HG02852 (cell line): ENCODE data around the gene CFAP57.
"Not testable (repeated sequence)": the region's sequence is repeated elsewhere in the genome, so short reads cannot be mapped to it uniquely, and the experiment has no call there.

Experiments
- ATAC-seq: cut with Tn5 transposase; IDR thresholded peaks from one replicate; pipeline ENCODE4 v1.9.1; 2021; ENCODE audit warnings: mild to moderate bottlenecking, moderate library complexity; ENCODE audit not compliant: unreplicated experiment

Gene CFAP57

DNA sequence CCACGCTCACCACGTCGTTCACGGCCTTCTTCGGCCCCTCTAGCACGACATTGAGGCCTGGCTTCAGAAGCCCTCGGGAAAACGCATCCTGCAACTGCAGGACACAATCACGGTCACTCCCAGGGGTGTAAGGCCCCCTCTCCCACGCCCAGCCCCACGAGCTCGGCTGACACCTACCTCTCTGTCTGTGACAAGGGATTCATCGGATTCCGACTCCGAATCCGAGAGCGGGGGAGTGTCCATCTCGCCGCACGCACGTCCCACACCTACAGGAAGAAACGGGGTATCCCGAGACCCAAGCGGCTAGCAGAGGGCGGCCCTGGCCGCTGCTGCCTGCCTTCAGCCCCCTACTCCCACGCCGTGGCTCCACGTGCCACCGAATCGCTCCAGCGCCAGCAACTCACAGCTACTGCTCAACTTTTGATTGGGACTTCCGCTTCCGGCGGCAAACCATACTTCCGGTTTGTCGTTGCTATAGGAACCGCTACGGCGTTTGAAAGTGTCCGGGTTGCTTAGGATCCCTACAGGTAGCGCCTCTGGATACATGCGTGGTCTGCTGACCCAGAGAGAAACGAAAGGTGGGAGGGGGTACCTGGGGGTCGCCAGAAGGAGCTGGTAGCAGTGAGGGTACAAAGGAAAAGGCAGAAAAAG is at the start of gene CFAP57, which contains the start of gene EBNA1BP2:
CFAP57 (plus strand) TSS at position 455 of the 651 bp plus-strand sequence. CDS start 424 bp downstream, outside the sequence.
EBNA1BP2 (minus strand) TSS at position 415 of the 651 bp plus-strand sequence; CDS start at position 243, 172 bp downstream.
- peak; percentile 95 for ATAC-seq

DNA sequence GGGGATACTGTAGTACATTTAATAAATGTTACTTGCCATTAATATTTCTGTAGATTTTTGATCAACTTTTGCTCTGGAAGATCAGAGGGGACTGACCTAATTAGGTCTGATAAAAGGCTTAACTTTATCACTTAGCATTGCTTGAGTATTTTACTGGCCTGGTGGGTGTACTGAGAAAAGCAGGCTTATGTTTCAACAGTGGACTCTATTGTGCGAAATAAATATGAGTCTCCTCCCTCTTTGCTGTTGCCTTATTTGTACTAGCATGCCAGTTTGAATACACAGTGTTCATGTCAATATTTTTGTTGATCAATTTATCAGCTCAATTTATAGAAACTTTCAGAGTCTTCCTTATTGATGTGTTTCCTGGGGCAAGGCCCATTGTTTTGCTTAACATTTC is 49.1 kb upstream of the CFAP57 start:
- no peak for ATAC-seq

DNA sequence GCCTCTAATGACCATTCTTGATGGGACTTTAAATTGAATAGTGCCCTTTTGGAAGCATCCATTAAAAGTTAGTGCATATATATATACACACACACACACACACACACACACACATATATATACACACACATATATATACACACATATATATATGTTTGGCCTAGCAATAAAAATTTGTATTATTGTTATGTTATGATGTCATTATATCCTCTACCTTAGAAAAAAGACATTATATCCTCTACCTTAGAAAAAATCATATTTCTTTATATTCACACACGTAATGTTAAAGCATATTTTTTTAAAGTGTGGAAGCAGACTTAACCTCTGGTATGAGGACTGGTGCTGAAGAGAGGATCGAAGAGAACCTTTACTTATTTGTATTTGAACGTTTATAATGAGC is 43.3 kb upstream of the CFAP57 start:
- no peak for ATAC-seq

DNA sequence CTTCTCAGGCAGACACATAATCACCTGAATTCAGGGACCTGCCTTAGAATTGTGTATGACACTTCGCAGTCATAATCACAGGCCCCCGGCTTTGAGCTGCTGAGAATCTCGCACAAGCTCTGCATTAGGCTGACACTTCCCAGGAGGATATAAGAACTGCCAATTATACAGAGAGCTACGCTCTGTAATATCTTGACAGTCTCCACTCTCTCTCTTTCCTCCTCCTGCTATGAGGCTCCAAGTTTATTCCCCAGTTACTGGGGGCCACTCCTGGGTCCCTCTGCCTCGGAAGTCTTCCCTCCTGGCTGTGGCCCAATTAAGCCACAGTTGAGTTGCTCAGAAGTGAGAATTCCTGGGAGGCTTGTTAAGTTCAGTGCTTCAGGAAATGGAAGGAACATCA is 42.7 kb upstream of the CFAP57 start:
- ATAC-seq, result no peak

DNA sequence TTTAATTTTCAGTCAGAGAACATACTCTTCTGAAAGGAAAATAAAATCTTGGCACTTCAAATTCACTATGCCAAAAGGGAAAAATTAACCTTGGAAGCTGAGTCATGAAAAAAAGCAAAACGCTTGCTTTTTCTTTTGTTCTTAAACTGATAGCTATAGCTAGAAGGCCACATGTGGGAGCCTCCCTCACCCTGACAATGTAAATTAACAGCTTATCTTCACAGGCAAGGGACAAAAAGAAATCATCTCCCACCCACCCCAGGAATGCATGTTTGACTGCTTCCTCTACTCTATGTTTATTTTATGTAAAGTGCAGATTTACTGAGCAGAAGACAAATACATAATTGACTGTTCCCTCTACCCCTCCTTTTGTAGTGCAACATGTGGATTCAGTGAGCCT is 38.1 kb upstream of the CFAP57 start:
- ATAC-seq, result no peak

DNA sequence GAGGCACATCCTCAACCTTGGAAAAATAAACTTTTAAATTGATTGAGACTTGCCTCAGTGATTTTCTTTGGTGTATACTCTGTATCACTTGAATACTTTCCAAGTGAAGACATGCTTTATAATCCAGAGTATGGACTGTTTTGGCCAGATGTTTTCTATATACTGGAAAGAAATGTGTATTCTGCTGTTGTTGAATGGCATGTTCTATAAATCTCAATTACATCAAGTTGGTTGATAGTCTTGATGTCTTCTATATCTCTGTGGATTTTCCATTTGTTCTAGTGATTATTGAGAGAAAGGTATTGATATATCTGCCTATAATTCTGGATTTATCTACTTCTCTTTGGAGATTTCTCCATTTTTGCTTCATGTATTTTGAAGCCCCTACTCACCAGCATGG is 37.5 kb upstream of the CFAP57 start:
- no peak for ATAC-seq

DNA sequence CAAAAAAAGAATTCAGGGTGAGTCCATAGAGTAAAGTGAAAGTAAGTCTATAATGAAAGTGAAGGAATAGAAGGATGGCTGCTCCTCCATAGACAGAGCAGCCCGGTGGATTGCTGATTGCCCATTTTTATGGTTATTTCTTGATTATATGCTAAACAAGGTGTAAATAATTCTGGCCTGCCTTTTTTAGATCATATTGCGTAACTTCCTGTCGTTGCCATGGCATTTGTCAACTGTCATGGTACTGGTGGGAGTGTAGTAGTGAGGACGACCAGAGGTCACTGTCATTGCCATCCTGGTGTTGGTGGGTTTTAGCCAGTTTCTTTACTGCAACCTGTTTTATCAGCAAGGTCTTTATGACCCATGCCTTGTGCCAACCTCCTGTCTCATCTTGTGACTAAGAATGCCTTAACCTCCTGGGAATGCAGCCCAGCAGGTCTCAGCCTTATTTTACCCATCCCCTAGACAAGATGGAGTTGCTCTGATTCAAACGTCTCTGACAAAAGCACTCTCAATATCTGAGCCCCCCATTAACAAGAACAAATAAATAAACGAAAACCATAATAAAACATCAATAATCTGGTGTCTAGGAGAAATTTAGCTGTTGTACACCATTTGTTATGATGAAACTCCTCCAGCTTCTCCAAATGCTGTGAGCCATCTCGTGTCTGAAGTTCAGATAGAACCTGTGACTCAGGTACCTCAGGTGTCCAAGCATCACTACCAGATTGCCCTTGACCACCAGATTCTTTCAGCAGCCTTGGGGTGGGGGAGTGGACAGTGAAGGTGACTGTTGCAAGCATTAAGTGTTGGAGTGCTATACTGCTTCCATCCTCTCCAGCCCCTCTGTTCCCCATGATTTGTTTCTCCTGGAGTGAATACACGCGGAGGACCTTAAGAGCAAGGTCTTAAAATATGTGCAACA is 36.0 kb upstream of the CFAP57 start:
- ATAC-seq, result no peak

DNA sequence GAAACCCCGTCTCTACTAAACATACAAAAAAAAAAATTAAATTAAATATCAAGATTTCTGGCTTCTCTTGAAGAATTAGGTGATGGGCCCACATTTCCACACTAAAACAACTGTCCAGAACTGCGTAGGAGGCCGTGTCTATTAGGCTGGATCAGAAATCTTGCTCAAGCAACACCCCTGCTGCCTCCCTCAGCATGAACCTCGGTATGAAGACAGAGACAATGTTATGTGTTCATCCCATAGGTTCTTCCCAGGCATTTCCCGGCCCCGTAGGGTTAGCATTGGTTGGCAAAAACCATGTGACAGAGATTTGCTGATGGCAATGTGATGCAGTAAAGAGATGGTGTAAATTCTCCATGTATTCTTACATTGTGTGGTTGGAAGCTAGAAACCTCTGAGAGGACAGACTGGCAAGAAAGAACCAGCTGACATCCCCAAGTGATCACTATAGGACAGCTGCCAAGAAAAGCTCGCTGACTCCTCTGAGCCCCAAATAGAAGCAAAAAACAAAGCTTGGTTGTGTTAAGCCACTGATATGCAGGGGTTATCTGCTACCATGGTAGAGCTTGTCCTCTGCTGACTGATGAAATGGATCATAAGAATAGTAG is 34.6 kb upstream of the CFAP57 start:
- ATAC-seq, result no peak

DNA sequence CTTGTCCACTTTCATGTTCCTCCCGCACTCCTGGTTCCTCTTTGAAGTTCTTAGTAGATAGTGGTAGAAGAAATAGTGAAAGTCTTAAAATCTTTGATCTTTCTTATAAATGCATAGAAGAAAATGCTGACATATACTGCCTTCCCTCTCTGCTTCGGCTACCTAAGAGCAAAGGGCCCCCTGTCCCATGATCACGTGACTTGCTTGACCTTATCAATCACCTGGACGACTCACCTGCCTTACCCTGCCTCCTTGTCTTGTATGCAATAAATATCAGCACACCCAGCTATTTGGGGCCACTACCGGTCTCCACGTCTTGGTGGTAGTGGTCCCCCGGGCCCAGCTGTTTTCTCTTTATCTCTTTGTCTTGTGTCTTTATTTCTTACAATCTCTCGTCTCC is 32.8 kb upstream of the CFAP57 start:
- ATAC-seq, result not testable (repeated sequence)

DNA sequence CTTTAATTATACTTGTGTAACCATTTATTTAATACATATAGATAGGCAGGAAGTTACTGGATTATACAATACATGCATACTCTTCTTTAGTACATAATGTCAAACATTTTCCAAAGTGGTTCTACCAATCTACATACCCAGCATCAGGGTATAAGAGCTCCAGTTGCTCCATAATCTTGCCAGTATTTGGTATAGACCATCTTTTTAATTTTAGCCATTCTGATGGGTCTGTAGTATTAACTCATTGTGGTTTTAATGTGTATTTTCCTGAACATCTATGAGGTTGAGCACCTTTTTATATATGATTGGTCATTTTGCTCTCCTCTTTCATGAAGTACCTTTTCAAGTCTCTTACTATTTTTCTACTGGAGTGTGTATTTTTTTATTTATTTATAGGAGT is 32.1 kb upstream of the CFAP57 start:
- no peak for ATAC-seq

DNA sequence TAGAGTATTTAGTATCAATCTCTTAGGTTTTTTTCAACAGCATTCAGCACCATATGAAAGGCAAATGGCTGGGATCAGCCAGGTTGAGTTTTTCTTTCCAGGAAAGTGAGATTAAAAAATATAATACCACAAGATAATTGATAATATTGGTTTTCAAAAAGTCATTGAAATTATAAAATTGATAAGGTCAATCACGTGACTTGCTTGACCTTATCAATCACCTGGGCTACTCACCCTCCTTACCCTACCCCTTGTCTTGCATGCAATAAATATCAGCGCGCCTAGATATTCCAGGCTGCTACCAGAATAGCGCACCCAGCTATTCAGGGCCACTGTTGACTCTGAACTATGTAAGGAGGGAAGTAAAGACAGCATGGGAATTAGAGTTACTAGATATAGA is 31.5 kb upstream of the CFAP57 start:
- no peak for ATAC-seq

DNA sequence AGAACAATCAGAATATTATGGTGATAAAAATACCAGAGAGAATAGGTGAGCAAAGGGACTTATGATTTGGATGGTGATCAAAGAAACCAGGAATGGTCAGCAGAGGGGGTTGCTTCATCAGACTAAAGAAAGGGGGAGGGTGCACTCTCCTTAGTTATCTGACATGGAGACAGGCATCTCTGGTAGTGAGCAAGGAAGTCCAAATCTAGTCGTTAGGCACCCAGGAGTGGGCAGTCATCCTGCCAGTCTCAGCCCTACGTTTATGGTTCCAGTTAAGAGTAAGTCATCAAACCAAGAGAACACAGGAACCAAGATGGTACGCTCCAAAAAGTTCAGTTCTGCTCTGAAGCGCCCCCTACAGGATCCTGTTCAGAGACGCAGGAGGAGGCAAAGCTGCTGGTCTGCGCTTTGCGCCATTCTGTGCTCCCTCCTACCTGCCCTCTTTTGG is 28.7 kb upstream of the CFAP57 start:
- ATAC-seq, result no peak

DNA sequence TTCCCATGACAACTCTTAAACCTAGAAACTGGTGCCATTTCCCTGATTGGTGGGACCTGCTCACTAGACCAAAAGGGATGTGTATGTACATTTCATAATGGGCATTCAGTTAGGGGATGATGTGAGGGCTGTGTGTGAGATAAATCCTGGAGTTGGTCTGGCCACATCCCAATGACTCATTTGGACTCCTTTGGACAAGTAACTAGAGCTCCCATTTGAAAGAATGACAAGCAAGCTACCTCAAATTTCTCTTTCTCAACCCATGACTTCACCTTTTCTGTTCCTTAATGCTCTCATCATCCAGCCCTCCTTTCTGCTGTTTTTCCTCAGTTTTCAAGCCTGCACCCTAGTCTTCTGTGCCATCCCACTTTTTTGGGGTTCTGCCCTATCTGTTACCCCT is 27.9 kb upstream of the CFAP57 start:
- no peak for ATAC-seq

DNA sequence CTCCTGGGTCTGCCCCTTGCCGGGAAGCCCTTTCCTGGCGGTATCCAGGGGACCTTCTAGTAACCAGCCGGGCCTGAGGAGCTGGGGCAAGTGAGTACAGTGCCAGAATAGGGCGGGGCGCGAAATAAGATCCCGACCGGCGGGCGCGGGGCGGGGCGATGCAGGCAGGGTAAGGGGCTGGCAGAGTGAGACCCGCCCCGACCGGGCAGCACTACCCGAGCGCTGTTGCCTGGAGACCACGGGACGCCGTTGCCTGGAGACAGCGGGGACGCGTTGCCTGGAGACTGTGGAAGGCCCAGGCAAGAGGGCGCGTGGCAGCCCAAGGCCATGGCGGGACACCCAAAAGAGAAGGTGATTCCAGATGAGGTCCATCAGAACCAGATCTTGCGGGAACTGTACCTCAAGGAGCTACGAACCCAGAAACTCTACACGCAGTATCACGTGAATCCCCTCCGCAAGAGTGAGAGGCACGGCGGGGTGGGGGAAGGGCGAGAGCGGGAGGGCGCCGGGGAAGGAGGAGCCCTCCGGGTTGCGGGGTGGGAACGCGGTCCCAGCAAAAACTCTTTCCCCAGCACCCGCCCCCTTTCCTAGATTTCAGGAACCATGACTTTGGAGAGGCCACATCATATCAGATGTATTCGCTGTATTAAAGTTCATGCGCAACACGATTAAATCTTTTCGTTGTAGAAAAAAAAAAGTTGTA is 24.4 kb upstream of the CFAP57 start:
- no peak for ATAC-seq

DNA sequence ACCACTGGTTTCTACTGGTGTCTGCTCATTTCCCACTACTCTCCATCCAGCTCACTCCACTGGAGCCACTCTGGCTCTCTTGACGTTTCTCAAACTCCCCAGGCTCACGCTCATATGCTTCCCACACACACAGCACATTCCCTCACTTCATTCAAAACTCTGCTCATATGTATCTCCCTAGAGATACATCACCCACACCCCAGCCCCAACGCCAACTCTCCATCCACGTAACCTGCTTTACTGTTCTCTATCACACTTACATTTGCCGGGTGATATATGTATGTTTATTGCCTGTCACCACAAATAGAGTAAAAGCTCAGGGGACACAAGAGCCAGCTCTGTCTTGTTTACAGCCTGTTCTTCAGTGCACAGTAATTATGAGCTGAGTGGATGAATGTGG is 22.2 kb upstream of the CFAP57 start:
- ATAC-seq, result no peak

DNA sequence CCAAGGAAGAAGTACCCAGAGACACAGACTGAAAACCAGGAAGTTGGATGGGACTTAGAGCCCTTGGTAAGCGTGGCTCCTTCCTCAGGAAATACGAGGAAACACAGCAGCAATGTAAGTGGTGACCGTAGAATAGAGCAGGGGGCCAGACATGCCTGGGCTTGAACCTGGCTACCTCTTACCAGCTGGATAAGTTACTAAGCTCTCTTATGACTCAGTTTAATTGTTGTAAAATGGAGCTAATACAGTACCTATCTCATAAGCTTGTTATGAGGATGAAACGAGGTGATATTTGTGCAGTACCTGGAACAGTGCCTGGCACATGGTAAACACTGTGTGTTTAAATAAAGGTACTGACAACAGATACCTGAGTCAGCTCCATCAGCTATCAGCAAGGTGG is 19.3 kb upstream of the CFAP57 start:
- ATAC-seq, result no peak

DNA sequence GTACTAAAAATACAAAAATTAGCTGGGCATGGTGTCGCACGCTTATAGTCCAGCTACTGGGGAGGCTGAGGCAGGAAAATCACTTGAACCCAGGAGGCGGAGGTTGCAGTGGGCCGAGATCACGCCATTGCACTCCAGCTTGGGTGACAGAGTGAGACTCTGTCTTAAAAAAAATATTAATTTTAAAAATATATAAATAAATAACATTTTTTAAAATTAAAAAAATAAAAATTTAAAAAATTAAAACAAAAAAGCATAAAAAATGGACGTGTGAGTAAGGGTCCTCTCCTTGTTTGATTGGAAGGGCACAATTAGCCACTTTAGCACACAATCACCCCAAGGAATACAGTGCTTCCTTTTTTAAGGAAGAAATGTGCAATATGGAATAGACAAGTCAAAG is 18.7 kb upstream of the CFAP57 start:
- no peak for ATAC-seq

DNA sequence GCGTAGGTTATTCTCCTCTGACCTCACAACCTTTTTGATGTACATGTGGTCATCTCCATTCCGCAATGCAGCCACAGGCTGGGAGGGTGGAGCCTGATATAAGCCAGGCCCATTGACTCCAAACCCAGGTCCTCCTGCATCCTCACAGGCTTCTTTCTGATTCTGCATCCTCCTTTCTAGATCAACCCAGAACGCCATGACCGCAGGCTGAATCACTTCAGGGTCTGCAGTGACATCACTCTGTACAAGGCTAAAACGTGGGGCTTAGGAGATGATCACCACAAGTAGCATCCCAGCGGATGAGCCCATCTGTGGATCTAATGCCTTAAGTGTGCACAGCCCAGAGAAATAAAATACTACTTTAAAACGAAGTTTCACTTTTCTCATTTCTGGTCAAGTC is 16.1 kb upstream of the CFAP57 start:
- no peak for ATAC-seq

DNA sequence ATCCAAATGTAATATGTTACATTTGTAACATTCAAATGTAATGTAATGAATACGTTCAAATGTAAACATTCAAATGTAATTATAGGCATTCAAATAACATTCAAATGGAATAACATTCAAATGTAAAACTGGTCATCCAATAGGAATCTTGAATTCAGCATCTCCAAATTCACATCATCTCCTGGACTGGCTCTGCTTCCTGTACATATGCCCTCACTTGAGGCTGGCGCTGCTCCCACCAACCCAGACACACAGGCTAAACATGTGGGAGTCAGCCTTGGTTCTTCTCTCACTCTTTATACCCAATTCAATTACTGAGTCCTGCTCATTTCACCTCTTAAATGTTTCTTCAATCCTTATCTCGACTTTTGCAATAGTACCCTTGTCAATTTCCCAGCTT is 7.0 kb upstream of the CFAP57 start:
- no peak for ATAC-seq

DNA sequence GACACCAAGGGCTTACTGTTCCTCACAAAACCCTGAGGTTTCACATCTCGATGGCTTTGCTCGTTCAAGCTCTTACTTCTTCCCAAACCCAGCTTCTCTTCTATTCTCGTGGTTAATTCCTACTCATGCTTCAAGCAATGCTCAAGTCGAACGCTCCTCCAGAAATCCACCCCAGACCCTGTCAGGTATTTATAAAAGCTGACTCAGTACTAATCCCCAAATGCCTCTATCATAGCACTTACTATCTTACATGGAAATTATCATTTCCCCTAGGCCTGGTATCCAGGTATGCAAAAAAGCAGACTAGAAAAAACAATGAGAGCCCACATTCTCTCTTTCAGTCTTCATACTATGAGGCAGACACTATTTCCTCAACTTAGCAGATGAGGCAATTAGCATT is 6.4 kb upstream of the CFAP57 start:
- ATAC-seq, result no peak

DNA sequence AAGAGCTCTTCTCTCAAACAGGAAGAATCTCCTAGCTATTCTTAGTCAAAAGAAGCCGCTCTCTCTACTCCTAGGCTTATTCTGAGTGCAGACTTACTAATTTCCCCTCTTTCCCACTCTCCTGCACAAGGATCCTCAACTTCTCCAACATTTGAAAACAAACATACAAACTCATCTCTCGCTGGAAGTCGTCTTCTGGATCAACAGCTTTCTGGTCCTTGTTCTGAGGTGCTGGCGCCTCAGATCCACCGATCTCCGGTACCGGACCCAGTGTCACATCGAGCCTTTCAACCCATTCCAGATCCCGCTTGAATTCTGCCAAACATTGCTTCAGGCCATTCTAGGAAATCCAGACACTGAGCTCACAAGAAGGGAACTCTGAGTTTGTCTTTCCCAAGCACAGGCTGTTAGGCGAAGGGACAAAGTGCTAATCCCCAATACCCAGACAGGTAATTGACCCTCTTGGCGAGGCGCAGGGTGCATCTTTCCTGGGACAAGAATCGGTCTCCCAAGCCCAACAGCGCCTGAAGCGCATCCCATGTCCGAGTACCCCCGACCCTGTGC is 736 bp upstream of the CFAP57 start:
- ATAC-seq, result no peak
